ENCODE measurements around the gene ABCC11.

DNA sequence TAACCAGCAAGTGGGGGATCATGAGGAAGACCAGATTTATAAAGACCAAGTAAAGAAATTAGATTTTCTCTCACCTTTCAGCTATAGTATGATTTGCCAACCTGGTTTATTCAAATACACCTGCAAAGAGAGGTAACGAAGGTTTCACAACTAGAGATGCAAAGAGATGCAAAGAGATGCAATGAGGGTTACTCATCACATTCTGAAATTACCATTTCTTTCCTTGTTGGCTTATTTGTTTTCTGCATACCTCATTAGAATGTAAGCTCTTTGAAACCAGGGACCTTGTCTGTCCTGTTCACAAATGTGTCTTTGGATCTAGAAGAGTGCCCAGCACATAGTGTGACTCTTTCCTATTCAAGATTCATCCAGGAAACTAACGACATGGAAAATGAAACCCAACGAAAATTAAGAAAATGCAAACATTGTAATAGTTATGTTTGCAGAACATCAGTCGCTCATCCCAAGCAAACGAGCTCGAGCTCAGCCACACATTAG lies 12.2 kb downstream of the ABCC11 start:
- no peak for TF ChIP-seq POLR2A (IDR thresholded peaks at IDR 0.05)
- TF ChIP-seq, protein P1, sequence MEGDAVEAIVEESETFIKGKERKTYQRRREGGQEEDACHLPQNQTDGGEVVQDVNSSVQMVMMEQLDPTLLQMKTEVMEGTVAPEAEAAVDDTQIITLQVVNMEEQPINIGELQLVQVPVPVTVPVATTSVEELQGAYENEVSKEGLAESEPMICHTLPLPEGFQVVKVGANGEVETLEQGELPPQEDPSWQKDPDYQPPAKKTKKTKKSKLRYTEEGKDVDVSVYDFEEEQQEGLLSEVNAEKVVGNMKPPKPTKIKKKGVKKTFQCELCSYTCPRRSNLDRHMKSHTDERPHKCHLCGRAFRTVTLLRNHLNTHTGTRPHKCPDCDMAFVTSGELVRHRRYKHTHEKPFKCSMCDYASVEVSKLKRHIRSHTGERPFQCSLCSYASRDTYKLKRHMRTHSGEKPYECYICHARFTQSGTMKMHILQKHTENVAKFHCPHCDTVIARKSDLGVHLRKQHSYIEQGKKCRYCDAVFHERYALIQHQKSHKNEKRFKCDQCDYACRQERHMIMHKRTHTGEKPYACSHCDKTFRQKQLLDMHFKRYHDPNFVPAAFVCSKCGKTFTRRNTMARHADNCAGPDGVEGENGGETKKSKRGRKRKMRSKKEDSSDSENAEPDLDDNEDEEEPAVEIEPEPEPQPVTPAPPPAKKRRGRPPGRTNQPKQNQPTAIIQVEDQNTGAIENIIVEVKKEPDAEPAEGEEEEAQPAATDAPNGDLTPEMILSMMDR (IDR thresholded peaks at IDR 0.05), result no peak
- TF ChIP-seq POLR2AphosphoS5 (IDR thresholded peaks at IDR 0.05), result no peak
- no peak for TF ChIP-seq EP300 (IDR thresholded peaks at IDR 0.05)

Measured in sigmoid colon (tissue), 4 donors.